Fibroblast of the conjunctiva (primary cell): Measurements from ENCODE around the gene SLC31A1.

Experiments used
- DNase-seq: peaks from one replicate; pipeline ENCODE4 v3.0.0-alpha.2; 2010; ENCODE audit warnings: low read depth

Gene SLC31A1

DNA sequence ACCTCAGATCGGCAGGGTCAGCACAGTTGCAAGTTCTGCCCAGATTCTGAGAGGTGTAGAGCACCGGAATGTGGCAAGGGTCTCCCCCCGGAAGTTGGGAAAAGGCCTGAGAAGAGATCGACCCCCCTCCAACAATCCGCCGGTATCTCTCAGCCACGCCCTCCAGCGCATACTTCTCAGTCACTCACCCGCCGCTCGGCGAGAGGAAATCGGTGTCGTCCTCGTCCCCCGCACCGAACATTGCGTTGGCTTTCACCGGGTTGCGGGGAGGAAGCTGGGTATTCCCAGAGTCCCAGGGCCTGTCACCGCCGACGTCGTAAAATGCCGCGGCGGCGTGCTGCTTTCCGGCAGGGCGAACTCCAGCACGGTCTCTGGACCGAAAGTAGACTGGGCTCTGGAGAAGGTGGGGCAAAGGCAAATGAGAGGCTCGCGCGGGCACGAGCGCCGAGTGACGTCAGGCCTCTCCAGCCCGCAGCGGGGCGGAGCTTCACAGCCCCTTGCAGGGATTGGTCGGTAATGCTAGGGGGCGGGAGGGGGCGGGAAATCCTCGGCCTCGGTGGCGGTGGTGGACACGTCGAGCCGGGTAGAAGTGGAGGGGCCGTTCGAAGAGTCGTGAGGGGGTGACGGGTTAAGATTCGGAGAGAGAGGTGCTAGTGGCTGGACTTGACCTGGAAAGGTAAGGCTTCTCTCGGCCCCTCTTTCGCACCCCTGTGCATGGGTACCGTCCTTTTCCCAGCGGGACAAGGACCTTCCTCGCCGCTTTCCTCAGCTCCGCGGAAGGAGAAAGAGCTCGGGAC lies at the start of gene SLC31A1, which contains the start of gene FKBP15:
Gene SLC31A1 (plus strand): TSS at position 542 of the 797 bp plus-strand sequence. CDS start 34,605 bp downstream, outside the sequence.
Gene FKBP15 (minus strand): TSS at position 275 of the 797 bp plus-strand sequence. CDS start 34 bp downstream, at position 241.
- peak; percentile 97 for DNase-seq

DNA sequence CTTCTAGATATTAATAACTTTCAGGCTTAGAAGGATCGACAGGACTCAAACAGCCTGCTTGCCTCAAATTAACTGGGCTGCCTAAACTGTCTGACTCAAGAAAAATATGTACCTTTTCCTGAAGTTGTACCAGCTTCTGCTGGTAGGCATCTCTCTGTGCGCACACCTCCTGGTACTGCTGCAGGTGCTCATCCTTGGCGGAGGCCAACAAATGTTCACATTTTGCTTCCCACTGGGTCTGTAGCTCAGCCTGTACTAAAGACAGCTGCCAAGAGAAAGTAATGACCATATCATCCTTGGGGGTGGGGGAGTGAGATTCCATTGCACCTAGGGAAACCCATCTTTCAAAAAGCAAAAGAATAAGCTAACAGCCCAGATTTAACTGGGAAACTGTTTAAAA lies 48.0 kb upstream of the SLC31A1 start:
- DNase-seq, result no peak

DNA sequence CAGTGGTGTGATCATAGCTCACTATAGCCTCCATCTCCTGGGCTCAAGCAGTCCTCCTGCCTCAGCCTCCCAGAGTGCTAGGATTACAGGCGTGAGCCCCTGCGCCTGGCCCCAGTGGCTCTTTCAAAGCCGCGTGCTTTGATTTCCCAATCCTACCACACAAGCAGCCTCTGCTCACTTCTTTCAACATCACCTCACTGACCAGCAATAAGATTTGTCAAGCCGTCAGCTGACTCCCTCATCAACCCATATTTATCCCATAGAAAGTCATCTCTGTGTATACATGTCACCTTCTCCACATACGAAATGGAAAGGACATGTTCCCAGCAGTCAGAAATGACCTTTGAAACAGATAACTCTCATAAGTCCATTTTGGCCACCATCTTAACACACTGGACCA lies 44.5 kb upstream of the SLC31A1 start:
- no peak for DNase-seq

DNA sequence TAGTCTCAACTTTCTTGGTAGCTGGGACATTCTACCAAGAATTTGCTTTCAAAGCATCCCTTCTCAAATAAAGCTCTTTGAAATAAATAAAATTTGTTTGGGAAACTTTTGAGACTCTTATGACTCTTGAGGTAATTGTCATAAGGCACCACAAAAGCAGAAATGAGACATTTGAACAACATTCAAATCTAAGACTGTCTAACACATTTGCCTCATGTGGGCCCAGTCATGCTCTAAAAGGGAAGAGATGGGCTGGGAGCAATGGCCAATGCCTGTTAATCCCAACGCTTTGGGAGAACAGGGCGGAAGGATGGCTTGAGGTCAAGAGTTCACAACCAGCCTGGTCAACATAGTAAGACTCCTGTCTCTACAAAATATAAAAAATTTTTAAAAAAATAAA lies 44.1 kb upstream of the SLC31A1 start:
- DNase-seq, result no peak

DNA sequence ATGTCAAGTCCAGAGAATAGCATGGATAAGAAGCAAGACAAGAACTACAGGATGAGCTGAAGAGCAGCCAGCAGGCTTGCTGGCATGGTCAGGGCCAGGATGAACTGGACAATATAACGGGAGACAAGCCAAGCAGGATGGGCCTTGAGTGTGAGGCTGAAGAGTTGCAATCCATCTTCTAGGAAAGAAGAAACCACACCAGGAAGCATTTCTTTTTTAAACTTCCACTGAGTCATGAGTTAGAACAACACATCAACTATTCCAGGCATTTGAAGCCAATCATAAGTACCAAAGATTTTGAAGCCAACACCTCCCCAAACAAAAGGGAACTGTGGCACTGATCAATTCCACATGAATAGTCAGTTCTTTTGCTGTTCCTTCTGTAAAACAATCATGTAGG lies 43.3 kb upstream of the SLC31A1 start:
- DNase-seq, result no peak

DNA sequence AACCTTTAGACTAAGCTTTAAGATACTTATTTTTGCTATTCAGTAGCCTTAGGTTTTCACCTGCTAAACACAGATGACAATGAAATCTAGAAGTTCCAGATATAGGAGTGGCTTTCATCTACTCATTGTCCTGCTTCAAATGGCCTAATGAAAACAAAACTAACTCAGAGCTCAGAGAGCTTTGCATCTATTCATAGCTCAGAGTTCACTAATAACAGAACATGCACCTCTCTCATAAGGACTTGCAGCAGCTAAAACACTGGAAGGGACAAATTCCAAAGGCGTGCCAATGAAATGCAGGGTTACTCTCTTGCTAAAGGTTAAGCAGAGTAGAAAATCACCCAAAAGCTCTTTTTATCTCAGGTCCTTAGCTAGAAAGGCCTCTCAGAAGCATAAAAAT lies 41.5 kb upstream of the SLC31A1 start:
- DNase-seq, result no peak

DNA sequence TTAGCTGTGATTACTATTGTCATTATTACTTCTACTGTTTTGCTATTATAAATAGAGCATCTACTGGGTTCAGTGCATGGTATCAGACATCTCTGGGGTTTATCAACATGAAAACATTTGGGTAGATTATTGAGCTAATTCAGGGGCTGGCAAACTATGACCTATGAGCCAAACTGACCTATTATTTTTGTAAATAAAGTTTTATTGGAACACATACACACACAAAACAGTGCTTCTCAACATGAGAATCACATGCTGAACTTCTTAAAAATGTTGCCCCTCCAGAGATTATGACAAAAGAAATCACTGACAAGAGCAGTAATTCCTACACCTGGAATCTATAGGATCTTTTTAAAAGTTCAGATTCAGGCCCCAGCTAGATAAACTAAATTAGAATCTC lies 40.2 kb upstream of the SLC31A1 start:
- DNase-seq, result no peak

DNA sequence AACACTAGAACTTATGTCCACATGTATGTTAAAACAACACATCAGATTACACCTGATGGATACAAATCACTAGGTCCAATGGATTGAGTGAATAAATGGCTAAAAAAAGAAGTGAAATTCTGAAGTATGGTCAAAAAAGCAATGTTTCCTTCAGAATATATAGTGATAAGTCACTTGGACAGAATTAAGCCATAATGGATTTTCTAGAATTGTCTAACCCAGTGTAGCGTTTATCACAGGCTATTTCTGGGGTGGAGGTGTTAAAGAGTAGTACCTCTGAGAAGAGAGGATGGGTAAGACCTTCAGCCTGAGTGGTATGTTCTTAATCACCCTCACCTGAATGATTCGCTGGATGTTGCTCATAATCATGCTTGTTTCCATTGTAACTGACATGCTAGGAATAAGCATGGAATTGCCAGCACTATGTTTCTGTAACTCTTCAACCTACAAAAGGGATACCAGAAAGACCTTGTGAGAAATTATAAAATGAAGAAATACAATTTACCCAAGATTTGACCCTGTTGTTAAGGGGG lies 37.3 kb upstream of the SLC31A1 start:
- no peak for DNase-seq

DNA sequence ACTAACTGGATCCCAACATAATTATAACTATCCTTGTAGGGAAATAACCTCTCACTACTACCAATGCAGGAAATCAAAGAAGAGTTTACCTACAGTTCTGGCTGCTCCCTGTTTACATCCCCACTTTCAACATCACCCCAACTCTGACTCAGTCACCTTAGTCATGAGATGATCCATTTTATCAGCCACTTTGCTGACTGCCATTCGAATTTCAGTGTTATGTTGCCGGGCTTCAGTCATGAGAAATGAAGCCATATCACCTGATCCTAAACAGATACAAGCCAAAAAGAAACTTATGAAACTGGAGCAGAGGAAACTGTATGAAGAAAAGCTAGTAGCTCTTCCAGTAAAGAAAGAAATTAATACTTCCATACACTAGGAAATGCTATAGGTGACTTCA lies 36.8 kb upstream of the SLC31A1 start:
- DNase-seq, result no peak

DNA sequence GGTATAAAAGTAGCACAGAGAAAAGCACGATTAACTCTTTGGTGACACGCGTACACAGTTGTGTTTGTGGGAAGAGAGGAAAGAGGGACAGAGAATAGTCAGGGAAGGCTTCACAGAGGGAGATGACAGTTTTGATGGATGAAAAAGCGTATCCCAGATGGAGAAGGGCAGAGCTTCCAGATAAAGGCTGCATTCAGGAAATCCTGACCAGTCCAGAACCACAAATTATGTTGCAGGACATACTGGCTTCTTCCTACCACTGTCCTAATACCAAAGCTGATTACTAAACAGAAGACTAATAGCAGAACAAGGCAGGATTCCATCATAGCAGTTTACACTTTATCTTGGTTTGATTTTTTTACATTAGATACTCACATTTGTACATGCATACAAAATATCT lies 36.1 kb upstream of the SLC31A1 start:
- DNase-seq, result no peak

DNA sequence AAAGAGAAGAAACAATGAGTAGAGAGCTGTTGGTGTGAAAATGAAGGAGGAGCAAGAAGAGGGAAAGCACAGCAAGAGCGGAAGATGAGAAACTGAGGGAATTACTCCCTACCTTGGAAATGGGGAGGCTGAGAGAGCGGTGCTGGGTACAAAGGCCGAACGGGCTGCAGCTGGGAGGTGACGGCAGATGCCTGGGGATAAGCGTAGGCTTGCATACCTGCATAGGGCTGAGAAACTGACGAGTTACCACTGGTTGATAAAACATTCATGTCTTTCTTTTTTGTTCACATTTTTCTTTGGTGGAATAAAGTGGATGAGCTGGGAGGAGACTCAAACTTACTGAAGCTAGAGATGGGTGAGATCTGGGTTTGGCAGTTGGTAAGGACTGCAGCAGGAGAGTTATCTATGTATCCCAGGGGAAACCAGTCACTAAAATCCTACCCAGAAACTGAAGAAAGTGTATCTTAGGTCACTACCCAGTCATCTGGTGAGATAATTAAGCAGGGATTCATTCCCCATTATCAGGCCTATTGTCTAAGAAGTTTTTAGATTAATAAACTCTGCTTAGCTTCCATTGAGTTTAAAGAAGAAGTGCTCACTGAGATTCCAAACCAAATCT lies 35.1 kb upstream of the SLC31A1 start:
- no peak for DNase-seq

DNA sequence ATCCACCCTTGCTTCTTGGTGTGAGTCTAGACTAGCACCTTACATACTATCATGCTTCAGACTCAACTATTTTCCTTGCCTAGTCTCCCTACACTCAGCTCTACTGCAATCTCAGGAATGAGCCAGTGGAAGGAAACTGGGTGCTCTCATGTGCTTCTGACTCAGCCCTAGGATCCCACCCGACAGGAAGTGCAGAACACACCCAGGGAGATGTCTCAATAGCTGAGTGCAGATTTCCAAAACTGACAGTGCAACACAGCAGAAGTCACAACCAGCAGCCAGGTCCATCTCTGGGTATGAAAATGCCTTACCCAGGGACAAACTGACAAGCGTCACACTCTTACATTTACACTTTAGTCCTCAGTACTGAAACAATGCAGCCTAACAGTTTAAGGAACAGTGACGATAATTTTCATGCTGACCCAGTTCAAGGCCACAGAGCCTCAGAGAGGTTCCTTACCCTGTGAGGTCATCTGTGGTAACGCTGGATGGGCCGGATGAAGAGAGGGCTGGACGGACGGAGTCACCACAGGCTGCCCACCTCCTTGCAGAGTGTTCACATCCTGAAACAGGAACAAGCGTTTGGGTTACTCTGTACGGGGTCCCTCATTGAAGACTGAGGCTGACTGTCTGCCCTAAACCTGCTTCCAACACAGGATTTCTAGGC lies 33.3 kb upstream of the SLC31A1 start:
- peak; percentile 75 for DNase-seq

DNA sequence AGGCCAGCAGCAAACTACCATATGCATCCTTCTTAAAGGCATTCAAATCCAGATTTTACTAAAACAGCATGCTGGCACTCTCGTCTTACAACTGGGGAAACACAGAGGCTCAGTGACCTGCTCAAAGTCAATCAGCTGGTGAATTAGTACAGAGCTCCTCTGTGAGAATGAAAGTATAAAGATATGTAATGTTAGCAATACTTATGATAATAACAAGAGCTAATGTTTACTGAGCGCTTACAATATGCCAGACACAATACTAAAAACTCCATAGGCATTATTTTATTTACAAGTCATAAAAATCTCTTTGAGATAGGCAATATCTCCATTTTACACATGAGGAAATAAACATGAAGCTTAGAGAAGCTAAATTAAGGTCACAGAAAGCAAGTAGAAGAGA lies 28.9 kb upstream of the SLC31A1 start:
- no peak for DNase-seq

DNA sequence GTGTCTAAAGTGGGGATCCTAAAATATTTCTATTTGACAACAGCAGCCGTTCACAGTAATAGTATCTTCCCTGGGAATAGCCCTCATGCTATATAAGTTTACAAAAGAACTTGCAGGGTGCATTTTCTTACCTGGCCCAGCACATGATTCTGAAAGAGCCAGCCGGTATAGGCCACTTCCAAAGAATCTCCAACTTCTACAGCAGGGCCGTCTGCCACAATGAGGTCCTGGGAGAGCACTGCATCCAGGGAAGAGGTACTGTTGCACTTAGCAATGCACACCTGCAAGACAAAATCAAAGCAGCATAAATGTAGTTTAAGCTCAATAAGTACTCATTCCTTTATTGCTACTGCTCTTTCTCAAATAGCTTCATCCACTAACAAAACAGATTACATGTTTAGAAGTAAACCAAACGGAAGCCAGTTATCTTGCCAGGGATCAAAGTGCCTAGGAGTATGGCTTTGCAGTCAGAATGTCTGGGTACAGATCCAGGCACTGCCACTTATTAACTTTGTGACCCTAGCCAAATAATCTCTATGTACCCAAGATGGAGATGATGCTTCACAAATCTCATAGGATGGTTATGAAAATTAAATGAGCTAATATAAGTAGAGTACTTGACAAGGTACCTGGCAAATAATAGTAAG lies 21.5 kb upstream of the SLC31A1 start:
- DNase-seq, result no peak

DNA sequence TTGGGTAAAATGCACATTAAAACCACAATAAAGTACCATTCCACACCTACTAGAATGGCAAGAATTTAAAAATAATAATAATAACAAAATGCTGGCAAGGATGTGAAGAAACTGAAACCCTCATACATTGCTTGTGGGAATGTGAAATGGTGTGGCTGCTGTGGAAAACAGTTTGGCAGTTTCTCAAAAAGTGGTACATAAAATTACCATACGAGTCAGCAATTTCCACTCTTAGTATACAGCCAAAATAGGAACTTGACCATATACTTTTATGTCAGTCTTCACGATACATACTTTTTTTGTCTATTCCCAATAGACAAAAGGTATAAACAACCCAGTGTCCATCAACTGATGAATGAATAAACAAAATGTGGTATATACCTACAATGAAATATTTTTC lies 15.9 kb upstream of the SLC31A1 start:
- no peak for DNase-seq

DNA sequence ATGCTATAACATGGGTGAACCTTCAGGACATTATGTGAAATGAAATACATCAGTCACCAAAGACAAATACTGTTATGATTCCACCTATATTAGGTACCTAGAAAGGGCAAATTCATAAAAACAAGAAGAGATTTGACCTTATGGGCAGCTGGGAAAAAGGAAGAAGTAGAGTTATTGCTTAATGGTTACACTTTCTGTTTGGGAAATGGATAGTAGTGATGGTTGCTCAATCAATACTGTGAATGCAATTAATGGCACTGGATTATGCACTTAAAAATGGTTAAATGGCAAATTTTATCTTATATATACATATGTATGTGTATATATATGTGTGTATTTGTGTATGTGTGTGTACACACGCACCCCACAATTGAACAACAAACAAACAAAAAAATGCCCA lies 15.5 kb upstream of the SLC31A1 start:
- no peak for DNase-seq

DNA sequence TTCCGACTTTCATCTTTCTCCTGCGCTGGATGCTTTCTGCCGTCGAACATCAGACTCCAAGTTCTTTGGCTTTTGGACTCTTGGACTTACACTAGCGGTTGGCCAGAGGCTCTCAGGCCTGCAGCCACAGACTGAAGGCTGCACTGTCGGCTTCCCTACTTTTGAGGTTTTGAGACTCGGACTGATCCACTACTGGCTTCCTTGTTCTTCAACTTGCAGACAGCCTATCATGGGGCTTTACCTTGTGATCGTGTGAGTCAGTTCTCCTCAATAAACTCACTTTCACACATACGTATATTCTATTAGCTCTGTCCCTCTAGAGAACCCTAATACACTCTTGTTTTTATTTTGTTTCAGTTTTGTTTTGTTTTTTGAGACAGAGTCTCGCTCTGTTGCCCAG lies 10.5 kb upstream of the SLC31A1 start:
- no peak for DNase-seq

DNA sequence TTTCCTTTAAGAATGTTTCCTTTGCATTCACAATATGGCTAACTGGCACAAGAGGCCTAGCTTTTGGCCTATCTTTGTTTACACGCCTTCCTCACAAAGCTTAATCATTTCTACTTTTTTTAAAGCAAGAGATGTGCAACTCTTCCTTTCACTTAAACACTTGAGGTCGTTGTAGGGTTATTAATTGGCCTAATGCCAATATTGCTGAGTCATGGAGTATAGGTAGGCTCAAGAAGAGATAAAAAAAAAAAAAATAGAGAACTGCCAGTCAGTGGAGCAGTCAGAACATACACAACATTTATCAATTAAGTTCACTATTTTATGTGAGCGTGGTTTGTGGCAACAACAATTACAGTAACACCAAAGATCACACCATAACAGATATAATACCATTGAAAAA lies 6.2 kb upstream of the SLC31A1 start:
- DNase-seq, result no peak

DNA sequence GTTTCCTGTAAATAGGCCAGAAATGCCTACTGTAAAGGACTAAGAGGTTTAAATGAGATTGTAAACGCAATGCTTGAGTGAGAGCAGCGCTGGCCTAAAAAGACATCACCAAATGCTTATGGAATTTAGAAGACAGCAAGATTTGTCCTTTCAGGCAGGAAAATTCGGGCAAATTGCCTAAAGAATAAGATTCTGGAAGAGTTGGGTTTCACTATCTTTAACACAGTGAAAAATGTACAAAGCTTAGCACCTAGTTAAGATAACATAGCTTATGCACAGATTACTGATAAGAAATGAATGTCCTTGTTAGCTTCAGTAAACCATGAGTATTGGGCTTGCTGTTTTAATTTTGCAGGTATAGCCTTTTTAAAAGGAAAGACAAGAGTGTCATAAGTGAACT lies 4.9 kb upstream of the SLC31A1 start:
- no peak for DNase-seq

DNA sequence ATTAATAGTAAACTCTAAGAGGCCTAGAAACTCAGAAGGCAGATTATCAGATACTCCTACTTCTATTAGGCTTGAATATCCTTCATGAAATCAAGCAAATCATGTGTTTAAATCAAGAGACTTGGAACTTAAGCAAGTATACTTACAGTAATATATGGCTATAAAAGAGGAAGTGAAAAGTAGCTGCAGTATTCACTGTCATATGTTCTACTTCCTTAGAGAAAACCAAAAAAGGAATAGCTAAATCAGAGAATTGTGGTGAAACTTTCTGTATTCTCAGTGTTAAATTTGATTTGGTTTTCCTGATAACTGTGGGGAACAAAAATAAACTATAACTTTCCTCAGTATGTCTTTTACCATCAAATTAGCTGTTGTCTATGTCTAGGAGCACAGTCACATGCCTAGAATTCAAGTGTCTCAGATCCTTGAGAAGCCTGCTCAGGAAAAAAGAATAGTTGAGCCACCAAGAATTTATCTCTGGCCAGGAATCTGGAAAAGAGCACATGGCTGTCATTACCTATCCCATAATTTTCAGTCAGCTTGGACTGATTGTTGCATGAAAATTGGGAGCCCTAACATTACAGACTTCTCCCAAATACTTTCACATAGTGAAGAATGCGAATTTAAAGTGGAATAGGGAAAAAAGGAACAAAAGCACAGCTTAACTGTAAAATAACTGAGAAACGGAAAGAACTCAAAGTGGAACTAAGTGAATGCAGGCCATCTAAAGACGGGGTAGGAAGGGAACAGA lies 2.0 kb upstream of the SLC31A1 start:
- DNase-seq, result no peak

DNA sequence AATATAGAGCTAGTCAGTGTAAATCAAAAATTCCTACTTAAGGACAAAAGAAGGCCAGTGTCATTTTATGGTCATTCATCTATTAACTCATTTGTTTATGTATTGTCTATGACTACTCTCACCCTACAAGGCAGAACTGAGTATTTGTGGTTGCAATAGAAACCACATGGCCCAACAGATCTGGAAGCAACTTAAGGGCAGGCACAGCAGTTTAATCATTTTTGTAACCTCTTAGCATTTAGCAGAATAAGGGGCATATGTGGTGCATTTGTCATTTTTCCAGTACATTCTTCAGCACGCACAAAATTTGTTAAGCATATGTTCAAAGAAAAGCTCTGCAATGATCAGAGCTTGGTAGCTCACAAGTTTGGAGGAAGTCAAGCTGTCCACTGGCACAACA lies 1.4 kb upstream of the SLC31A1 start:
- DNase-seq, result no peak
